GM18951 (cell line): ENCODE data around the gene ARHGEF9.

ENCODE experiments used
- POLR2A ChIP-seq: IDR thresholded peaks from 4 replicates; pipeline ENCODE4 v1.6.1; 2011; ENCODE audit warnings: mild to moderate bottlenecking; ENCODE audit not compliant: insufficient read length, insufficient read depth; ENCODE audit errors: extremely low read depth
- in situ Hi-C: fragments of 300-500 bp; cut with MboI; formaldehyde crosslinking; loops from one replicate; pipeline ENCODE4 v1.12.0; 2022; ENCODE audit warnings: low sequenced_read_pairs, mixed read lengths, inconsistent platforms; ENCODE audit not compliant: unreplicated experiment

ARHGEF9 gene

DNA sequence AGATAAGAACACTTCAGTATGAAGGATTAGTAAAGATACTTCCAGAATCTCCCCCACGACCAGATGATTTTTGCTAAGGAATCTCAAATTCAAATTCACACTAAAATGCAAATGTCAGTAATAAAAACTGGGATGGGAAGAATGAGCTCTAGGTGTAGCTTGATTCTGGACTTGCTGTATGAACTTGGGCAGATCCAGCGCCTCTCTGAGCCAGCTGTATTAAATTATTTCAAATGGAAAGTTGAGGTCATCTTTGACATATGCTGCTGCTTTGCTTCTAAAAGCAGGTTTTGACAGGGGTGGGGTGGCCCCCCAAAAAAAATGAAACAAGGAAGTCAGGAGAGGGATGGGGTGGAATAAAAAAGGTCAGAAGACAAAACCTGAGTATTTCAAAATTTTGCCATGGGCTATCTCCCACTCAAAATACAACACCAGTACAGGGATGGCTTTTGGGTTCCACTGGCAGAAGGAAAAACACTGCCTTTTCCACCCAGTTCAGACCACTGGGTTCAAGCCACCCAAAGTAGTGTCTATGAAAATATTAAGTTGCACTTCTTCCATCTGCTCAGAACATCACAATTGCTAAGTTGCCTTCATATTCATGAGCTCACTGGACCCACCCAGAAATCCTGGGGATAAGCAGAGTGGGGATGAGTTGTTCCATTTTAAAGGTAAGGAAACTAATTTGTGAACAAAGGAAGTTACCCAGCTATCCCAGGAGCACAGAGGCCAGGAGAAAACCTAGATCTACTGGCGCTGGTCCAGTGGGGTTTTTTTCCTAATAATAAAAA, 47.7 kb downstream of the ARHGEF9 start:
- in situ Hi-C loops, result no loop called here
- no peak for TF ChIP-seq POLR2A

DNA sequence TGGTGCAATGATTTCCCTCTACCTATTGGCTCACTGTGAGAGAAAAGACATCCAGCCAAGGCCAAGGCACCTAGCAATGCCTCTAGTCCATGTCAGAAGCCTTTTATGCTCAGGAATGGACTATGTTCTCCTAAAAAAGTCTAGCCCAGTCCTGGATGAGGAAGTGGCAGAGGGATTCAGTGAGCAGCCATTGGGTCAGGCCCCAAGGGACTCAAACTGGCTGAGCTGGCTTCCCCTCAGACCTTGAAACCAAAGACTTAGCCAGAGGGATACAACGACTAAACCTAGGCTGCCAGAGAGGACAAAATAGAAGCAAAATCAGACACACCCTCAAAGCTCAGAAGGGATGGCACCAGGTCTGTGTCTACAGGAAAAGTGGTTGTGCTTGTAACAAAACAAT, 49.1 kb downstream of the ARHGEF9 start:
- in situ Hi-C loops, result no loop called here
- TF ChIP-seq POLR2A, result no peak

DNA sequence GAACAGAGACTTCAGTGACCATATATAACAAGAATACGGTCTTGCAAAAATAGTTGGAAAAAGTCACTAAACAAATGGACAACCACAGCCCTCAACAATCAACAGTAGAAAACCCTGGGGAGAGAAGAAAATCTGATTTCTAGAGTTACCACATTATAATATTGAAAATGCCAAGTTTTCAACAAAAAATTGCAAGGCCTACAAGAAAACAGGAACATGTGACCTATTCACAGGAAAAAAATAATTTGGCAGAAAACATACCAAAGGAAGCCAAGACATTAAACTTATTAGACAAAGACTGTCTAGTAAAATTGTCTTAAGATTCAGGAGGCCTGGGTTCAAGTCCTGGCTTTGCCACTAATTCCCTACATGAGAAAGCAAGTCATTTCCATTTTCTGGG, 64.7 kb downstream of the ARHGEF9 start:
- in situ Hi-C loops, result no loop called here
- TF ChIP-seq POLR2A, result no peak

DNA sequence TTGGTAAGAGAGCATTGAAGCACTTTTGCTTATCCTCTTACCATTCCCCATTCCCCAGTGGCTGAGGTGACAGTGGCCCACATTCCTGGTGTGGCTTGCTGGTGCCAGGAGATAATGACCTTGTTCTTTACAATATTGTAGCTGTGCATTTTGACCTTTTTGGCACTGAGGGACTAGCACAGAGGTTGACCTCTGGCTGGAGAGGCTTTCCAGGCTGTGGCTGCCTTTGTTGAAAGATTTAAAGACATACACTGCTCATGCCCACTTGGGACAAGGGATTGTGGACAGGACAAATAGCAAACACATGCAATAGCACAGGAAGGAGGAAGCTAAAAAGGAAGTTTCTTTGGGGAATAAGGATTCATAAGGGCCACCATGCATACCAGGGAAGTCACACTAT, 65.4 kb downstream of the ARHGEF9 start:
- TF ChIP-seq POLR2A, result no peak
- in situ Hi-C loops, result no loop called here

DNA sequence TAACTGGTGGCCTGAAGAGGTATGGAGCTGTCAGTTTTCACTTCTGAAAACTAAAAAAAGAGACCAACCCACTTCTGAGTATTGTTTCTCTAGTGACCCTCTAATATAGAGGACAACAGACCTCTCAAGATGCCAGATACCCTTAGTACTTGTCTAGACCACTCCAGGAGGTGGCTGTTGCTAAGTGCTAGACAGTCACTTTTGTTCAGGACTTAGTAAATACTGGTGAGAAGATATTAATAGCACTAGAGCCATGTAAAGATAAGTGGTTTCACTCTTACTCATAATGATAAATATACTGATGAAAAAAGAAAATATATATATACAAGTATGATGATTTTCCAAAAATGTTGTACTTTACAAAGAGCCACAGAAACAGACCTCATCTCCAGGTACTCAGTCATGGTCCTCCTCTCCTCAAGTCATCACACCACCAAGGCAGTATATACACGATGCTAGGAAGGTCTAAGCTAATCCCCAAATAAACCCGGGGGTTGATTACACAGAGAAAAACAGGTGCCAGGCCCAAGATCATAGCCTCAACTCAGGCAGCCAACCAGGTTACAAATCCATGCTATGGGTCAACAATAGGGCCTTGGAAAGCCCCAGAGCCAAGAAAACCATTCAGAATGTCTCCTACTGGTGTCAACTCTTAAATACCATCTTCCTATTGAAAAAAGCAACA, 66.9 kb downstream of the ARHGEF9 start:
- in situ Hi-C loops, result no loop called here
- no peak for TF ChIP-seq POLR2A

DNA sequence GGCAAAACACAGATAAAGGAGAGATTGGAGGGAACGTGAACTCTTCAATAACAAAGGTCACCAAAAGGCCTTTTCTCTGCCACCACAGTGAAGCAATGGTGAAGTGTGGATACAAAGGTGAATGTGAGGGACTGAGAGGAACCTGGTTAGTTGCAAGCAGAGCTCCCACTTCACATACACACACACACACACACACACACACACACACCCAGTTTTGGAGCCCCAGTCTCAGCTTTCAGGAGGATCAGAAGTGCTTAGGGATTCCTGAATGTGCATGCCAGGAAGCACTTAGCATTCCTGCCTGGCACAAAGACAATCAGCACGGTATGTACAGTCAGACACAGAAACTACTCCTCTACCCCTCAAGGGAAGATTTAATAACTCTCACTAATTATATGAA, 71.5 kb downstream of the ARHGEF9 start:
- no peak for TF ChIP-seq POLR2A
- in situ Hi-C loops, result no loop called here

DNA sequence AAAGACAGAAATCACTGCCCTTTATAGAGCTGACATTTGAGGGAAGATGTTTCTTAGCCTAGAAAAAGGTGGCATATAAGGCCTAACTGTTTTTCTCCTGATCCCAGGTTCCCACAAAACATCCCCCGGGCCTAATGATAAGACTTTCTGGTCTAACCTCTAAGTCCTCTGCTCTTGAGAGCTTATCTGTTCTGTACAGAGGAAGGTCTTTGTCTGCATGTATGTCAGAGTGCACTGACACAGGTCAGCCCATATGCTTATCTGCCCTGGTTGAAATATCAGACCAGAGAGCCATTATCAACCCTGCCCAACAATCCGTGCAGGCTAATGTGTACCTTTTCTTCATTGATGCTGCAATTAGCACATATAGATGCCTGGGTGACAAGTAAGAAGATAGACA, 76.2 kb downstream of the ARHGEF9 start:
- no peak for TF ChIP-seq POLR2A
- in situ Hi-C loops, result no loop called here

DNA sequence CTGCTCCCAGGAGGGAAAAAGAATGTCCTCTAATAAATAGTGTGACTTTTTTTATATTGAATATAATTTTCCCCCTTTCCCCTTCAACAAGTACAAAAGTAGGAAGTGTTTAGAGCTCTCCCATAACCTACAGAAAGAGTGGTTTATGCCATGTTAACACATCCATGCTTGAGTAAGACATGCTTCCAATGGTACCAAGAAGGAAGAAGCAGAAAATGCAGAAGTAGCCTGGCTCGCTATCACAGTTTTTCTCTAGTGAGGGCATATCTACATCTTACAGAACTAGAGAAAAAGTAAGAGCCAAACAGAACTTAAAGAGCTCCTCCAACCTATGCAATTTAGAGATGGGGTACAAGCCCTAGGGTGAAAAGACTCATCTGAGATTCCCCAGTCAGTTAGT, 82.5 kb downstream of the ARHGEF9 start:
- in situ Hi-C loops, result no loop called here
- TF ChIP-seq POLR2A, result no peak

DNA sequence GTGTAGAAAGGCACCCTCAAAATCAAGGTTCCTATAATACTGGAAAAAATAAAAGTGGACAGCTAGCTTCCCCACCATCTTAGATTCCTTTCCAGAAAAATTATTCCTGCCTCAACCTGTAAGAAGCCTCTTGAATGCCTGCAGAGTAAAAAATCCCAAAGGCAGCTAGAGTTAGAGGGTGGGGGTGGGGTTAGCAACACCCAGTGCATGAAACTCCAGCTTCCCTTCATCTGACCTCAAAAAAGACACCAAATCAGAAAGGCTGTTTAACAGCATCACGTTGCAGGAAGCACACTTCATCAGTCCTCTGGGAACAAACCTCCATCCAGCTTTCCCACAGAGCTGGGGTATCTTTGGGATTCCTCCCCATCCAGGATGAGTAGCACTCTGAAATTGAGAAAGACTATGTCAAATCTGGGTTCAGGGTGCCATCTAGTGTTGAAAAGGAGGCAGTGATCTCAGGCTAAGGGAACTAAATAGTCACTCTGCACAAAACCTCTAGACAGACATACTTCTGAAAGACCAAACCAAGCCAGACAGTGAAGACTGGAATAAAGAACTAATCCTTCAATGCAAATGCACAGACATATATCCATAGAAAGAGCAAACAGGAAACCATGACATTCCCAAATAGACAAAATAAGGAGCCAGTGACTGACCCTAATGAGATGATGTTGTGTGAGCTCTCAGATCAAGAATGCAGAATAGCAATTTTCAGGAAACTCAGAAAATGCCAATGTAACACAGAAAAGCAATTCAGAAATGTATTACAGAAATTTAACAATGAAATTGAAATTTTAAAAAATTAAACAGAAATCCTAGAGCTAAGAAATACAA, 97.9 kb downstream of the ARHGEF9 start:
- TF ChIP-seq POLR2A, result no peak
- in situ Hi-C loops, result no loop called here

DNA sequence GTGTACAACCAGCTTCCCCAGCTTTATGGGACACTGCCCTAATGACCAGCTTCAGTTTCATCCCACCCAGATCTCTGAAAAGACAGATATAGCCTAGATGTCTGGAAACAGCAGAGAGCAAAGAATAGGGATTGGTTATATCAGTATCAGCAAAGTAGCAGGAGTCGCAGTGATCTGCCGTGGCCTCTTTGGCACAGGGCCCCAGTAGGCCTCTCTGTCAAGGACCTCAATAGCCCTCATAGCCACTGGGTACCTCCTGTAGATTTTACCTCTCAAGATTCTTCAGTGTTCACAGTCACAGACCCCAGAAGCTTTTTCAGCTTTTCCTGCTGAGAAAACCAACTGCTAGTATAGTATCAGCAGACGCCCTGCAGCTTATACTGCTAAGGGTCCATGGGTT, 104.6 kb downstream of the ARHGEF9 start:
- in situ Hi-C loops, result no loop called here
- TF ChIP-seq POLR2A, result no peak

DNA sequence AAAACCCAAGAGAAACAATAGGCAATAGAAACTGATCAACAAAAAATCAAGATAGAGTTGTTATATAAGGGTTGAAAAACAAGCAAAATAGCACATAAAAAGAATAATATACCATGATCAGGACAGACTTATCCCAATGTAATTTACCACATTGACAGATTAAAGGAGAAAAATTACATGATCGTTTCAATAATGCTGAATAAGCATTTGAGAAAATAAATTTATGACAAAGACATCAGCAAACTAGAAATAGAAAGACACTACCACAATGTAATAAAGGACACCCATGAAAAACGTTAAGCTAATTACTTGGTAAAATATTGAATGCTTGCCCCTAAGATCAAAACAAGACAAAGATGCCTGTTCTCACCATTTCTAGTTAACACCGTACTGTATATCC, 105.6 kb downstream of the ARHGEF9 start:
- no peak for TF ChIP-seq POLR2A
- in situ Hi-C loops, result no loop called here

DNA sequence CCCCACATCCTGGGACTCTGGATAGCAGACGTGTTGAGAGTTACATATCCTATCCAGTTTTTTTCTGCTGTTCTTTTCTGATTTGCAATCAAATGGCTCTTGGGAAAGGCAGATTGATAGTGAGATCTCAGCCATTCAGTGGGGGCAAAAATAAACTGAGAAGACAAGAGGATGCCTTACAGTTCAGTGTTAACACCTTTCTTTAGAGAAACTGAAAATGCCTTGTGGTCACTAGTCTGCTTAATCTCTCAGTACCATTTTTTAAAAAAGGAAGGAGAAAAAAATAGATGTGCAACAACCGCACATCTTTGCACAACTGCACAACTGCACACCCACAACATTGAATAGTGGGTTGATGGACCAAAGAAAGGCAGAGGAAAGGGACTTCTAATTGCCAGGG, 109.3 kb downstream of the ARHGEF9 start:
- no peak for TF ChIP-seq POLR2A
- in situ Hi-C loops, result no loop called here

DNA sequence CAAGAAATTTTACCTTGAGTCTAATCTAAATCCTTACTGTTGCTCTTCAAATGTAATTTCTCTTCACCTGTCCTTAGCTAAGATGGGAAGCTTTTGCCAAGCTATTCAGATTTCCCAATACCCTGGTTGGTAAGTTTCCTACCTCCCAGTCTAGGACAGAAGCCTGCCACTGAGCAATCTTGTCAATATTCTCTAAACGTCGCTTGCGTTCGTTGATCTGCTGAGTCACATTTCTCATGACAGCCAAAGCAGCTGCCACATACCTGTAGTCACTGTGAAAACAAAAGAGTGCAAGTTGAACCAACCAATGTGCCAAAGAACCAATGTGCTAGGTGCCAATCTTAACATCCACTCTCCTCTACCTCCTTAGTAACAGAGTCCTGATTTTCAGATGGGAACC, 111.1 kb downstream of the ARHGEF9 start:
- TF ChIP-seq POLR2A, result no peak
- in situ Hi-C loops, result no loop called here
